HCEC 1CT (cell line): ENCODE measurements around the gene SYT12.

ENCODE experiments used
- DNase-seq: peaks from one replicate; pipeline ENCODE4 v3.0.0-alpha.2; 2017

SYT12 gene

GRCh38 chr11:67030976-67031375, 8.0 kb downstream of the SYT12 start:
- DNase-seq, result no peak

DNA sequence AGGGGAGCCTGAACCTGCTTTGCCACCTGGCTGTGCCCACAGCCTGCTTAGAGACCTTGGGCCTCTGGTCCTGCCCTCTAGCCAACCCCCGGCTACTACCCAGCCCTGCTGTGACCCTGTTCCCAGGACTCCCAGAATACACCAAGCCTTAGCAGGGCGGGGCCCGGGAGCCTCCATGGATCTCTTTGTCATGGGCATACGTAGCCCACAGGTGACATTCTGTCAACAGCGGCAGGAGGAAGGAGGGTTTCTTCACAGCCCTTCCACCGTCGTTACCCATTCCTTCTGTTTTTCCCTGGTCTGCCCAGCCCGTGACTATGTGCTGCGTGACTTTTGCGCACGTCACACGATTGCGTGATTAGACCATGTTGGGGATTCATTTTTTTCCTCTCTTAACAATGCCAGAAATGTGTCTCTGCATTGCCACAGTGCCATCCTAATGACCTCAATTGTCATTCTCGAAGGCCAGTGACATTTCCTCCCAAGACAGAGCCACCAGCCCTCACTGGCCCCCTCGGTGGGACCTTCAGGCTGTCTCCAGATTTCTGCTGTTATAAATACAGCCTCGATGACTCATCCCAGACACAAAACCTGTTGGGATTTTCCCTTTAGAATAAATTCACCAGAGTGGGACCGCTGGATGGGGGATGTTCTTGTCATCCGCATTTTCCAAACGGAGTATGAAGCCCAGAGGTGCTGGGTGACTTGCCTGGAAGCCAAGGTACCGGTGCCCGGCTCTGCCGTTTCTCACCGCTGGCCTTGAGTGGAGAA, 9.0 kb downstream of the SYT12 start:
- peak; percentile 52 for DNase-seq

- DNase-seq, result peak; percentile 88
These were observed 10.1 kb downstream of the SYT12 start for GRCh38 chr11:67032830-67033551.

- peak; percentile 98 for DNase-seq
These were observed 10.8 kb downstream of the SYT12 start for GRCh38 chr11:67033661-67034166.

DNA sequence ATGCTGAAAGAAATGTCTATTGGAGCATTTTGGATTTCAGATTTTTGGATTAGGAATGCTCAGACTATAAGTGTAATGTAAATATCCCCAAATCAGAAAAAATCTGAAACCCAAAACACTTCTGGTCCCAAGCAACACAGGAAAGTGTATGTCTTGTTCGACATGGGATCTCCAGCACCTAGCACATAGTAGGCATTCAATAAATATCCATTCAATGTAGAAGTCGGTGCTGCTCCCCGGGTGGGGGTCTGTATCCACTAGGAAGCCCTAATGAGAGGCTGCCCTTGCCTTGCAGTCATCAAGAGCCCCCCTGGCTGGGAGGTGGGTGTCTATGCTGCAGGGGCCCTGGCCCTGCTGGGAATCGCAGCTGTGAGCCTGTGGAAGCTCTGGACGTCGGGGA, 11.4 kb downstream of the SYT12 start:
- no peak for DNase-seq

DNA sequence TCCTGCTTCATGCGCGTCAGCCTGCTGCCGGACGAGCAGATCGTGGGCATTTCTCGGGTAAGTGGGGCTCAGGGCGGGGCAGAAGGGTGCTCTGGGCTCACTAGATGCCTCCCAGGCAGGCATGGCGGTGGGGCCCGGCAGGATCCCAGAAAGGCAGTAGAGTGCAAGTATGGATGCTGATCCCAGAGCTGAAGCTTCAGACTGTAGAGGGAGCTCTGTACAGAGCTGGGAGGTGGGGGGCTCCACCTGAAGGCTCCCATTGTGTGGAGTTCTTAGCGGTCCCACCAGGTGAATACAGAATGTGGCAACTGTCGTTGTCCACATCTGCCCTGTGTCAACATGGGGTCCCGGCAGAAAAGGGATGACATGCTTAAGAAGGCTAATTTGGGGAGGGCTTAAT, 17.2 kb downstream of the SYT12 start:
- DNase-seq, result no peak

DNA sequence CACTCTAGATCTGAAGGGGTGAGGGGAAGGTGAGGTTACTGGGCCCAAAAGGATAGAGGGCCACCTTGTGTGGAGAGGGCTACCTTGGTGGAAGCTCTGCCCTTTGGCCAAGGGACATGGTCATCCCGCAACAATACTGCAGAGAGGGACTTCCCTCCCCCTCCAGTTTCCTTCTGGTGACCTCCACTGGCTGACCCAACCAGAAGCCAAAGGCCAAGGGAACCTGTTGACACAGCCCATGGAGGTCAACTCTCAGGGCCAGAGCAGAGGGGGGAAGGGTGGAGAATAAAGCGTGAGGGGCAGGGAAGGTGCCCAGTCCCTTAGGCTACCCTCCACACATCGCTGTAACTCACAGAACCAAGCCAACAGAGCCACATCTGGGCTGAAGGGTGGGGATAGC, 18.7 kb downstream of the SYT12 start:
- no peak for DNase-seq

DNA sequence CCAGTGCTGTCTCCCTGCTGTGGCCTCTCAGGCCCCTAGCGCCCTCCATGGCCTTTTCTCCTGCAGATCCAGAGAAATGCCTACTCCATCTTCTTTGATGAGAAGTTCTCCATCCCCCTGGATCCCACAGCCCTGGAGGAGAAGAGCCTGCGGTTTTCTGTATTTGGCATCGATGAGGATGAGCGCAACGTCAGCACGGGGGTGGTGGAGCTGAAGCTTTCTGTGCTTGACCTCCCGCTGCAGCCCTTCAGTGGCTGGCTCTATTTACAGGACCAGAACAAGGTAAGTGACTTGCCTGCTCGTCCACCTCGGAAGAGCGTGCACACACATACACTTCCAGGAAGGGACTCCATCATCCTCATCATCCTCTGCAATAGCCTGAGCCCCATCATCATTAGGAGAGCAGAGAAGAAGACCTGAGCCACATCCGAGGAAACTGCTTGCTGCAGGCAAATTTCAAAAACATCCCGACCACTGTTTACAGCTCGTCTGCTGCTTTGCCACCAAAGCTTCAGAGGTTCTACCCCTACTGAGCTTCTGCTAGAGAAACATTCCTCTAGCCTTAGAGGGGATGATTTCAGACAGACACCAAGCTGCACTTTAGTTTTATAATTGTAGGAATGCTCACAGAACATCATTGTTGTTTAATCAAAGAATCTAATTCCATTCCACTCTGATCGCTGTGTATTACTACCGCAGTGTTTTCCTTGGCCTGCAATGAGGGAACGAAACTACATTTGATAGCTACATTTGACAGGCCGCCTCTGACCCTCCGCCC, 20.8 kb downstream of the SYT12 start:
- no peak for DNase-seq

- DNase-seq, result no peak
These were observed 21.6 kb downstream of the SYT12 start for GRCh38 chr11:67044496-67044895.

DNA sequence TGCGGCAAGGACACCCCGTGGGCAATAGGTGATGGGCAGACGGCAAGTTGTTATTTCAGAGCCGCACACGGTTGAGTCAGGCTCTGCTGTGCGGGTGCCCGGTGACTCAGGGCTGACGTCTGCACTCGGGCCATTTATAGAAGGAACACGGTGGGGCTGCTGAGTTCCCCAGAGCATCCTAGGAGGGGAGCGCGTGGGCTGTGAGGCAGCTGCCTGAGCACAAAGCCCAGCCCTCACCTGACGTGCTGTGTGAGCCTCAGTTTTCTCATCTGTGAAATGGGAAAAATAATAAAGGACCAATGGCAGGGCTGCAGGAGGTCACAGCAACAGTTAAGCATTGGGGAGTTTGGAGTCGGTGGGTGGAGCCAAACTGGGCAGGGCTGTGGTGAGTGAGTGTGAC, 22.4 kb downstream of the SYT12 start:
- peak; percentile 86 for DNase-seq

GRCh38 chr11:67048515-67049130, 25.7 kb downstream of the SYT12 start:
- DNase-seq, result no peak

- no peak for DNase-seq
These were observed 27.2 kb downstream of the SYT12 start for GRCh38 chr11:67050139-67050538.

DNA sequence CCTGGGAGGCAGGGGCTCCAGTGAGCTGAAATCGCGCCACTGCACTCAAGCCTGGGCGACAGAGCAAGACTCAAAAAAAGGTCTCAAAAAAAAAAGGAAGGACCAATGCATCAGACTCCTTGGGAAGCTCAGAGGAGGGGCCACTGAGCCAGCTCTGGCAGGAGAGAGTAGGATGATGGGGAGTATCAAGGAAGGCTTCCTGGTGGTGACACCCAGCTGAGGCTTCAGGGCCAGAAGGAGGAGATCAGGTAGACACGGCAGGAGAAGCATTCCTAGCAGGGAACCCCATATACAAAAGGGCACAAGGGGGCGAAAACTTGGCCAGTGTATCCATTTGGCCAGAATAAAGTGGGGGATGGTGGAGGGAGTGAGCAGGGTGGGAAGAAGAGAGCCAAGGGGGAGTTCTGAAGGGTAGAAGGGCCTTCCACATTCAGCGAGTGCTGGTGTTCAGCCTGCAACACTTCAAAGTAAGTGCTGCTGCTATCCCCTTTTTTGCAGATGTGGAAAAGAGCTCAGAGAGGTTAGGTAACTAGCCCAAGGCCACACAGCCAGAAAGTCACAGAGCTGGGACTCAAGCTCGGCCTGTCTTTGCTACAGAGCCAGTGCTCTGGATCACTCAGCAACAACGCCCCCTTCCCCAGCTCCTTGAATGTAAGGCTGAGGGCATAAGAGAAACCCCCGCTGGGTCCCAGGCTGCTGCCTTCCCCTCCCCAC, 28.4 kb downstream of the SYT12 start:
- no peak for DNase-seq

- DNase-seq, result no peak
These were observed 29.1 kb downstream of the SYT12 start for GRCh38 chr11:67051945-67052488.

- DNase-seq, result no peak
These were observed 30.0 kb downstream of the SYT12 start for GRCh38 chr11:67052891-67053290.

- DNase-seq, result peak; percentile 34
These were observed 31.0 kb downstream of the SYT12 start for GRCh38 chr11:67053896-67054329.

DNA sequence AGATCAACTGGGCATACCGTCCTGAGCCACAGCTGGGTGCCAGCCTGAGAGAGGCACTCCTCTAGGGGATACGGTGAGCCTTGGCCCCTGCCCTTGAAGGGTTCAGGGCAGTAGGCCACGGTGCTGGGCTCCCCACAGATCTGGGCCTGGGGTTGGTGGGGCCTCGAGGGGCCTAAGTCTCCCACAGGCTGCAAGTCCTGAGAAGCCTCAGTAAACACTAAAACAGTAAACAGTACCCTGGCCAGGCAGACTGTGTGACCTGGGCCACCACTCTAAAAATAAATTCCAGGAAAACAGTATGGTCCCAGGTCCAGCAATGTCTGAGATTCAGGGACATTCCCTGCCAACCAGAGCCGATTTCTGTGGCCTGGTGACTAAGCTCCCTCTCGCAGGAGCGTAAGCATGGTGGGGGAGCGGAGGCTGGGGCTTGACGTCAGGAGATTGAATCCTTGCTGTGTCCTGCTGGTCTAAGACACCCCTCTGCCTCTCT, 31.5 kb downstream of the SYT12 start:
- DNase-seq, result no peak

GRCh38 chr11:67054836-67055523, 32.0 kb downstream of the SYT12 start:
- DNase-seq, result peak; percentile 18

DNA sequence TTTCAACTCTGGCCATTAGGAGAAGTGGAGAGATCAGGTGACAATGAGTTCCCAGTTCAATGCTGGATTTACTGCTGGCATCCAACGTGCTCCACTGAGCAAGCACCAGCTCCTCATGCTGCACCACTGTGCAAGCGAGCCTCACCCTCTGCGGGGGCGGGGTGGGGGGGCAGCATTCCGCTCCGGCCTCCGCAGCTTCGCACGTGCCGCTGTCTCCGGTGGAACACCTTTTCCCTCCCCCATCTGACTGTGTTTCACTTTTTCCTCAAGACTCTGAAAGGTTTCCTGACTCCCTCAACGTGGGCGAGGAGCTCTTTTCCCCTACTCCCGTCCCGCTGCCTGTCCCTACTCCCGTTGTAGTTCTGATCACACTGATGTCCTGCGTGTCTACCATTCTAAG, 32.9 kb downstream of the SYT12 start:
- no peak for DNase-seq

DNA sequence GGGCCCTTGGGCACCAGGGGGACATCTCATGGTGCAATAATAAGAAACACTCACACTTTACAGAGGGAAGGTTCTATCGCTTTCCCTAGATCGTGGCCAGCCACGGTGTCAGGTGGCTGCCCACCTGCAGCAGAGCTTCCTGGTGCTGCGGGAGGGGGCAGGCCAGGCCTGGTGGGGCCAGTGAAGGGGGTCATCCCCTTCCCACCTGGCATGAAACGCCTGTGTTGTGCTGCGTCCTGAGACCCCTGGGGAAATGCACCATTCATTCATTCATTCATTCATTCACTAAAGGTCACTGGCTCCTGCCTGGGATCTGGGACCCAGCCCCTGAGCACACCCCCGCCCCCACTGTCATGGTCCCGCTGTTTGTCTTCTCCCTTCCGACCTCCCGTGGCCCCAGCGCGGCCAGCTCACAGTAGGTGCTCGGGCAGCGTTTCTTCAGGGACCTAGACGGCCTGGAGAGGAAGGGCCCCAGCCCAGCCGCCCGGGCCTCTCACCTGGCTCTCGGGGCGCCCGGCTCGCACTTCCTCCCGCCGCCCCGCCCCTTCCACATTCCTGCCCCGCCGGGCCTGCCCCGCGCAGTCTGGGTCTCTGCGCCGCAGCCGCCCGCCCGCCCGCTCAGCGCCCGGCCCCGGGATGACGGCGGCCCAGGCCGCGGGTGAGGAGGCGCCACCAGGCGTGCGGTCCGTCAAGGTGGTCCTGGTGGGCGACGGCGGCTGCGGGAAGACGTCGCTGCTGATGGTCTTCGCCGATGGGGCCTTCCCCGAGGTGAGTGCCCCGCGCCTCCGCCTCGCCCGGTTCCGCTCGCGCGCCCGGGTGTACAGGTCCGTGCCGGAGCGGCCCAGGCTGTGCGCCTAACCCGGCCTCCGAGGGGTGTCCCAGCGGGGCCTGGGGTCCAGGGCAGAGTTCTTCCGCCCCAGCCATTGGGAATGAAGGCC, 33.6 kb downstream of the SYT12 start, which contains the start of gene RHOD:
RHOD (plus strand) TSS at position 581 of the 938 bp plus-strand sequence; CDS start at position 637, 56 bp downstream.
- no peak for DNase-seq
